CD4-positive, CD25-positive, alpha-beta regulatory T cell (primary cell): ENCODE results near the gene SERPINB5. TPM values are rescaled to one million over a fixed set of nuclear protein-coding genes. Genes with fewer than 3 reads are reported as not detected.

ENCODE experiments used
- ATAC-seq, 2 donors: fragments of 150-1000 bp; cut with Tn5 transposase; one replicate each; pipeline ENCODE4 v1.10.0; 2021; ENCODE audit warnings: low read depth in 2 of 2, moderate number of reproducible peaks in 2 of 2, moderate library complexity in 1 of 2
- DNase-seq, 3 donors: peaks; one replicate each; pipeline versions ENCODE4 v3.0.0 to v3.0.0-alpha.2; 2012 to 2022; ENCODE audit warnings: mixed read lengths in 1 of 3
- H3K27ac ChIP-seq: one replicate; pipeline ENCODE4 v1.7.0; 2013; ENCODE audit warnings: mild to moderate bottlenecking, low read length; ENCODE audit not compliant: insufficient read depth, poor library complexity, severe bottlenecking
- H3K27me3 ChIP-seq: one replicate; pipeline ENCODE4 v1.7.0; 2013; ENCODE audit warnings: low read length; ENCODE audit not compliant: control insufficient read depth, insufficient read depth
- H3K36me3 ChIP-seq: one replicate; pipeline ENCODE4 v1.7.0; 2013; ENCODE audit warnings: mild to moderate bottlenecking, low read length, moderate library complexity; ENCODE audit not compliant: control insufficient read depth, insufficient read depth
- H3K4me1 ChIP-seq: 2 replicates; pipeline ENCODE4 v1.7.0; 2013; ENCODE audit warnings: mild to moderate bottlenecking, low read length; ENCODE audit not compliant: insufficient read depth, control insufficient read depth, poor library complexity, severe bottlenecking
- H3K4me3 ChIP-seq: one replicate; pipeline ENCODE4 v1.7.0; 2013; ENCODE audit warnings: low read depth, mild to moderate bottlenecking, low read length, moderate library complexity
- H3K9me3 ChIP-seq, 2 experiments: 1 replicate in 1 of 2; 2 replicates in 1 of 2; pipeline ENCODE4 v1.7.0; 2013; ENCODE audit warnings: low read length in 2 of 2, mild to moderate bottlenecking in 1 of 2, moderate library complexity in 1 of 2; ENCODE audit not compliant: control insufficient read depth in 2 of 2
- H3K27ac Mint-ChIP-seq, 3 donors: one replicate each; pipeline ENCODE4 v1.8.0; 2020 to 2022; ENCODE audit warnings: mild to moderate bottlenecking in 3 of 3, mixed read lengths in 3 of 3, moderate library complexity in 2 of 3
- H3K27me3 Mint-ChIP-seq: one replicate; pipeline ENCODE4 v1.8.0; 2022; ENCODE audit warnings: mild to moderate bottlenecking, mixed read lengths
- H3K36me3 Mint-ChIP-seq: one replicate; pipeline ENCODE4 v1.8.0; 2020; ENCODE audit warnings: mixed read lengths
- H3K4me1 Mint-ChIP-seq, 4 donors: one replicate each; pipeline ENCODE4 v1.8.0; 2020 to 2022; ENCODE audit warnings: mixed read lengths in 4 of 4, mild to moderate bottlenecking in 1 of 4
- H3K4me3 Mint-ChIP-seq, 4 donors: one replicate each; pipeline ENCODE4 v1.8.0; 2020 to 2022; ENCODE audit warnings: mild to moderate bottlenecking in 4 of 4, mixed read lengths in 4 of 4, moderate library complexity in 3 of 4
- H3K9me3 Mint-ChIP-seq, 7 donors: one replicate each; pipeline ENCODE4 v1.8.0; 2020 to 2022; ENCODE audit warnings: mixed read lengths in 7 of 7, mild to moderate bottlenecking in 3 of 7, moderate library complexity in 2 of 7
- polyA plus RNA-seq, 4 donors: library from polyadenylated mRNA; unstranded; fragments of 300-500 nt; fragmentation: Illumina TruSeq; gene quantifications; one replicate each; pipeline ENCODE4 v1.2.3, GENCODE V29; 2021
- total RNA-seq: library from RNA; stranded (reverse); gene quantifications from one replicate; pipeline ENCODE4 v1.2.3, GENCODE V29; 2022

SERPINB5 gene
- total and polyA plus RNA-seq, 5 donors from 2014 or later = not detected

DNA sequence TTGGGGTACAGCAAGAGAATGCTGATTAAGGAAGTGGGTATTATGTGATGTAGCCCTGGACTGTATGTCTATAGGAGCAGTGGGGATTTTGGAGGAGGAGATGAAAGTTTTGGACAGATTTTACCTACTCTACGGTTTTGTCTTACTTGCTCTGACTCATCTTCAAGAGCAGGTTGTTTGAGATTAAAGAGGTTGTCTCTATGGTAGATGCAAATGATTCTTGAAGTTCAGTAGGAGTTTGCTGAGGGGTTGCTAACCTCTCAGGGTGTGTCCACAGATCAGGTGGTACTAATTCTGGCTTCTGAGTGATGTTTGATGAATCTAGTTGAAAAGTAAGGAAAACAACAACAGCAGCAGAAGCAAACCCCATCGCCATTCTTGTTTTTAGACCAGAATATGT lies 55.7 kb downstream of the SERPINB5 start:
- no peaks in the 10 kb centered on the region for H3K36me3 Mint-ChIP-seq
- Histone ChIP-seq H3K27ac (no peak overlapping the region), H3K9me3 (no peaks in the 10 kb centered on the region), H3K4me3 (no peak overlapping the region), H3K27me3 (peaks cover 9% of the 10 kb centered on the region), H3K4me1 (no peaks in the 10 kb centered on the region), H3K36me3 (no peaks in the 10 kb centered on the region)
- H3K4me1 Mint-ChIP-seq = no peaks in the 10 kb centered on the region
- H3K27ac Mint-ChIP-seq = no peak overlapping the region
- H3K4me3 Mint-ChIP-seq = no peak overlapping the region
- ATAC-seq (no peak), DNase-seq (no peak)
- H3K9me3 Mint-ChIP-seq = peaks cover 0 to 2% (median 0%) of the 10 kb centered on the region in 7 donors
- peaks cover 15% of the 10 kb centered on the region for H3K27me3 Mint-ChIP-seq

DNA sequence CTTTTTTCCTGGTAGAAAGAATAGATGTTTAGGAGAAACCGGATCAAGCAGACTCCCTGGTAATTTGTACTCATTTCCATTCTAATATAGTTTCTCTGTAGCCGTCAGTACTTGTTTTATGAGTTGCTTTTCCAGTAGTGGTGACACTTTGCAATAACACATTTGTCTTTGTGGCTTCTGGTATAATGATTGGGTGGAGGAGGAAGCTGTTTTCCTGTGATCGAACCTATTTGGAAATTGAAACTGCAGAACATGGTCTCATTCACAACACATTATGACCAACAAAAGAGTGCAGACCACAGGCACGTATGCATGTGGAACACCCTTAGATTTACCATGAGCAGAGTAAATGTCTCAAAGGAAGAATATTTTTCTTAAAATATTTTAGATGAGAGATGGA lies 57.9 kb downstream of the SERPINB5 start:
- H3K36me3 Mint-ChIP-seq = no peaks in the 10 kb centered on the region
- H3K27me3 Mint-ChIP-seq = peaks cover 19% of the 10 kb centered on the region
- no peaks in the 10 kb centered on the region for H3K9me3 ChIP-seq
- no peak overlapping the region for H3K27ac Mint-ChIP-seq
- H3K36me3 ChIP-seq = no peaks in the 10 kb centered on the region
- no peaks in the 10 kb centered on the region for H3K4me1 ChIP-seq
- no peak for DNase-seq
- H3K4me1 Mint-ChIP-seq = no peaks in the 10 kb centered on the region
- H3K4me3 ChIP-seq = no peak overlapping the region
- H3K9me3 Mint-ChIP-seq = peaks cover 0 to 2% (median 0%) of the 10 kb centered on the region in 7 donors
- no peak for ATAC-seq
- no peak overlapping the region for H3K4me3 Mint-ChIP-seq
- peaks cover 9% of the 10 kb centered on the region for H3K27me3 ChIP-seq
- no peak overlapping the region for H3K27ac ChIP-seq

DNA sequence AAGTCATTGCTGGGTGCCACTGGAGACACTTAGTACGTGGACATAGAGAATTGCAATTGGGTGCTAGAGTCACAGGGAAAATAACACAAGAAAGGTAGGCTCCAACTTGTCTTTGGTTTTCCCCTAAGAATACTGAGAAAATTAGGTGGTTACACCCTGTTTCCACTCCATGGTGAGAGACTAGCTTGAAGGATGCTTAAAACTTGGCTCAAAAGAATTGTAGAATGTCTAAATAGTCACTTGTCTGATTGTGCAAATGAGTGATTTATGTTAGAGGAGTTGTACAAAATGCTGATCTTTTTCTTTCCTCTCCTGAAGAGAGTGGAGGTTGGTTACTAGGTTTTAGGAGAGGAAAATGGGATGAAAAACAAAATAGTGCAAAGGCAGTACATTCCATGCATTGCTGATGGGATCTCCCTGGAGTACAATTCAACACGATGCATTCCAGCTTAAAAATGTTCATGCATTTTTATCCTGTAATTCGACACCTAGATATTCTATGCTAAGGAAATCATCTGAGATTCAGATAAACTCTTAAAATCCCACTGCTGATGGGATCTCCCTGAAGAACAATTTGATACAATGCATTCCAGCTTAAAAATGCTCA lies 63.2 kb downstream of the SERPINB5 start:
- Mint-ChIP-seq H3K36me3 (no peaks in the 10 kb centered on the region), H3K4me3 (no peak overlapping the region), H3K27me3 (peaks cover 31% of the 10 kb centered on the region), H3K4me1 (no peaks in the 10 kb centered on the region), H3K27ac (no peak overlapping the region), H3K9me3 (no peaks in the 10 kb centered on the region)
- no peak for ATAC-seq
- no peaks in the 10 kb centered on the region for H3K36me3 ChIP-seq
- H3K9me3 ChIP-seq = no peaks in the 10 kb centered on the region
- no peak for DNase-seq
- H3K4me3 ChIP-seq = no peak overlapping the region
- H3K27ac ChIP-seq = no peak overlapping the region
- H3K27me3 ChIP-seq = peaks cover 11% of the 10 kb centered on the region
- no peaks in the 10 kb centered on the region for H3K4me1 ChIP-seq

DNA sequence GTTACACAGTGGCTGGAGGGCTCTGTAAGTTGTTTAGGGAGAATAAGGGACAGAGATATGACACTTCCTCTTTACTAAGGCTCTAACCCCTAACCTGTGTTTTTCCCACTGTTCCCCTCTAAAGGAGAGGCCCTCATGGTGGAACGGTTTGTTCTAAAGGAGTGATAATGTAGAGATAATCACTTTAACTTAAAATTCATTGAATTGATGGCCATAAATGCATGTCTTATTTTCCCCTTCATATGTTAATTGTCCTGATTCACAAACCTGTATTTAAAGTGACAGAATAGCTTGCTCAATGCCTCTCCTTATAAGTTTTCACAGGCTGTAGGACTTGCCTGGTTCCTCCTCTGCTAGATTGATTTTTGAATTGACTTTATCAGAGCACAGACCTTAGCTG lies 65.3 kb downstream of the SERPINB5 start, which contains the start of gene SERPINB12:
TSS of gene SERPINB12 (plus strand) at position 301 of the 400 bp plus-strand sequence. CDS start 13,791 bp downstream, outside the sequence.
- Histone ChIP-seq H3K9me3 (no peaks in the 10 kb centered on the region), H3K27me3 (peaks cover 10% of the 10 kb centered on the region), H3K27ac (no peak within 1 kb of the TSS), H3K4me1 (no peaks in the 10 kb centered on the region), H3K36me3 (no peaks in the 10 kb centered on the region), H3K4me3 (no peak within 1 kb of the TSS)
- no peaks in the 10 kb centered on the region for H3K9me3 Mint-ChIP-seq
- H3K36me3 Mint-ChIP-seq = no peaks in the 10 kb centered on the region
- DNase-seq (no peak), ATAC-seq (no peak)
- H3K4me3 Mint-ChIP-seq = no peak within 1 kb of the TSS
- H3K27me3 Mint-ChIP-seq = peaks cover 31% of the 10 kb centered on the region
- no peaks in the 10 kb centered on the region for H3K4me1 Mint-ChIP-seq
- H3K27ac Mint-ChIP-seq = no peak within 1 kb of the TSS

DNA sequence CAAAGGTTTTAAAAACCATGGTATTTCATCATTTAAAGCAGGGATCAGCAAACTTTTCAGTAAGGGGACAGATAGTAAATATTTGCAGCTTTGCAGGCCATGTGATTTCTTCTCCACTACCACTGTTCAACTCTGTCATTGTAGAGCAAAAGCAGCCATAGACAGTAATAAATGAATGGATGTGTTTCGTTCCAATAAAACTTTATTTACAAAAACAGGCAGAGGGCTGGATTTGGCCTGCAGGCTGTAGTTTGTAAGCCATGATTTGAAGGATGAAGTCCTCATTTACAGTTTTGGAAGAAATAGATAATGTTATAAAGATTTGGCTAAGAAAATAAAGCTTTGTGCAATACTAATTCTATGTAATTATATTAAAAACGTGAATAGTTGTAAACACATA lies 67.3 kb downstream of the SERPINB5 start:
- Mint-ChIP-seq H3K4me1 (no peaks in the 10 kb centered on the region), H3K9me3 (no peaks in the 10 kb centered on the region), H3K36me3 (no peaks in the 10 kb centered on the region), H3K27me3 (peaks cover 29% of the 10 kb centered on the region), H3K27ac (no peak overlapping the region), H3K4me3 (no peak overlapping the region)
- H3K9me3 ChIP-seq = no peaks in the 10 kb centered on the region
- no peaks in the 10 kb centered on the region for H3K4me1 ChIP-seq
- H3K27me3 ChIP-seq = peaks cover 10% of the 10 kb centered on the region
- H3K4me3 ChIP-seq = no peak overlapping the region
- DNase-seq (no peak), ATAC-seq (no peak)
- H3K36me3 ChIP-seq = no peaks in the 10 kb centered on the region
- no peak overlapping the region for H3K27ac ChIP-seq

DNA sequence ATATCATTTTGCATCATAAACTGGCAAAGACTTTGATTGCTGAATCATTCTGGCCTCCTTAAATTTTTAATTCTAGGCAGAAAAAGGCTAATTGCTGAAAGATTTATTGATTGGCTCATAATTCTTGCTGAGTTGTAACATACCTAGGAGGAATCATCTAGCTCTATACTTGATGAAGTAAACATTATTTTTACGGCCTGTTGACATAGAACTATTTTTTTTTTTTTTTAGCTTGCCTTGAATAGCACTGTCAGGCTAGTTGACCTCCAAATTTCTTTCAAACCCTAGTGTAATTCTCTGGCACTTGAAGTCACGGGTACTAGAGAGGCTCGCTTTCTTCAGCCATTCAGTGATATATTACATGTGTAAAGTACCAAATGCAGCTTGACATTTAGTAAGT lies 68.2 kb downstream of the SERPINB5 start:
- H3K9me3 ChIP-seq = no peaks in the 10 kb centered on the region
- Mint-ChIP-seq H3K4me3 (no peak overlapping the region), H3K27me3 (peaks cover 24% of the 10 kb centered on the region), H3K4me1 (no peaks in the 10 kb centered on the region), H3K36me3 (no peaks in the 10 kb centered on the region), H3K27ac (no peak overlapping the region), H3K9me3 (no peaks in the 10 kb centered on the region)
- no peaks in the 10 kb centered on the region for H3K36me3 ChIP-seq
- no peaks in the 10 kb centered on the region for H3K4me1 ChIP-seq
- no peak overlapping the region for H3K4me3 ChIP-seq
- peaks cover 7% of the 10 kb centered on the region for H3K27me3 ChIP-seq
- no peak for ATAC-seq
- DNase-seq = no peak
- H3K27ac ChIP-seq = no peak overlapping the region

DNA sequence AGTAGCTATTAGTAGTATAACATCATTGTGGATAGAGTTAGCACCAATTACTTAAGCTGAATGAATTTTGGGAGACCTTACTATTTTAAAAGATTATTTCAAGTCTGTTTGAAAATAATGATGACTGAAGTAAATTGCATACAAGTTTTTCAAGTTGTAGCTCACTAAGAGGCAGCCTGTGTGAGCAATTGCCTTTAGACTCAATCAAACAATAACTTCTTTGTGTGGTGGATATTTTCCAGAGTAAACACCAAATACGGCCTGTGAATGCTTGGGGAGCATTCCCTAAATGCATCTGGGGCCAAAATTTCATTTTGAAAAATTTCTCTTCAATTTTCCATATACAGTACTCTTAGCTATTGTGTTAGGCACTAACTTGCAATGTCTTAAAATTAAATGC lies 73.3 kb downstream of the SERPINB5 start:
- Mint-ChIP-seq H3K4me1 (no peaks in the 10 kb centered on the region), H3K27me3 (peaks cover 20% of the 10 kb centered on the region), H3K9me3 (no peaks in the 10 kb centered on the region), H3K27ac (no peak overlapping the region), H3K36me3 (no peaks in the 10 kb centered on the region), H3K4me3 (no peak overlapping the region)
- DNase-seq (no peak), ATAC-seq (no peak)
- Histone ChIP-seq H3K36me3 (no peaks in the 10 kb centered on the region), H3K4me3 (no peak overlapping the region), H3K27me3 (peaks cover 14% of the 10 kb centered on the region), H3K9me3 (no peaks in the 10 kb centered on the region), H3K4me1 (no peaks in the 10 kb centered on the region), H3K27ac (no peak overlapping the region)

DNA sequence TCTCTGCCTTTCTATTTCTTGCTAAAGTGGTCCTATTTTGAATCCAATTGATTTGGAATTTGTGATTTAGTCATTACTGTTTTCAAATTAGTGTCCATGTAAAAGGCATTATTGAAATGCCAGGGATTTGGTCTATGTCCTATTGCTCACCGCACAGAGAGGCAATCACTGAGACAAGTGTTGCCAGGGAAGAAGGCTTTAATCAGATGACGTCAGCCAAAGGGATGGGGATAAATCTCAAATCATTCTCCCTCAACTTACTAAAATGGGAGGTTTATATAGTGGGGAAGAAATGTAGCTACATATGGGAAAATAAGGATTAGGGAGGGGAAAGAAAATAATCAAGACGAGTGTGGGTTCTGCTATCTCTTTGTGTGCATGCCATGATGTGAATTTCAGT lies 75.0 kb downstream of the SERPINB5 start:
- Mint-ChIP-seq H3K27me3 (peaks cover 15% of the 10 kb centered on the region), H3K9me3 (no peaks in the 10 kb centered on the region), H3K27ac (no peak overlapping the region), H3K4me3 (no peak overlapping the region), H3K36me3 (no peaks in the 10 kb centered on the region), H3K4me1 (no peaks in the 10 kb centered on the region)
- Histone ChIP-seq H3K4me3 (no peak overlapping the region), H3K4me1 (no peaks in the 10 kb centered on the region), H3K36me3 (no peaks in the 10 kb centered on the region), H3K9me3 (no peaks in the 10 kb centered on the region), H3K27me3 (peaks cover 12% of the 10 kb centered on the region), H3K27ac (no peak overlapping the region)
- no peak for DNase-seq
- ATAC-seq = no peak
